Kidney epithelial cell (primary cell): Measurements from ENCODE around the gene IFIT1B. TPM values are rescaled to one million over a fixed set of nuclear protein-coding genes. Genes with fewer than 3 reads are reported as not detected.

Experiments
- DNase-seq: peaks from one replicate; pipeline ENCODE4 v3.0.0-alpha.2; 2010; ENCODE audit warnings: low read depth
- H3K27me3 ChIP-seq: 2 replicates; pipeline ENCODE4 v1.6.0; 2011; ENCODE audit warnings: low read length; ENCODE audit not compliant: control insufficient read depth, insufficient read depth
- H3K36me3 ChIP-seq: 2 replicates; pipeline ENCODE4 v1.5.1; 2011; ENCODE audit warnings: low read length; ENCODE audit not compliant: control insufficient read depth, insufficient read depth
- H3K4me3 ChIP-seq: 2 replicates; pipeline ENCODE4 v1.5.1; 2011; ENCODE audit warnings: low read depth, mild to moderate bottlenecking, control low read depth, low read length
- total RNA-seq: library from RNA; depleted of rRNA; stranded (reverse); fragments of >200 nt; gene quantifications from 2 replicates; pipeline ENCODE4 v1.2.3, GENCODE V29; 2015
- TF ChIP-seq, protein P1 (sequence below): IDR thresholded peaks from 2 replicates; pipeline ENCODE4 v1.5.1; 2011; ENCODE audit warnings: mild to moderate bottlenecking, moderate library complexity, low read length, control low read depth, inconsistent platforms; ENCODE audit not compliant: insufficient read depth, poor library complexity, severe bottlenecking

IFIT1B gene
- total RNA-seq, 1 donor from 2014 or later: not detected

DNA sequence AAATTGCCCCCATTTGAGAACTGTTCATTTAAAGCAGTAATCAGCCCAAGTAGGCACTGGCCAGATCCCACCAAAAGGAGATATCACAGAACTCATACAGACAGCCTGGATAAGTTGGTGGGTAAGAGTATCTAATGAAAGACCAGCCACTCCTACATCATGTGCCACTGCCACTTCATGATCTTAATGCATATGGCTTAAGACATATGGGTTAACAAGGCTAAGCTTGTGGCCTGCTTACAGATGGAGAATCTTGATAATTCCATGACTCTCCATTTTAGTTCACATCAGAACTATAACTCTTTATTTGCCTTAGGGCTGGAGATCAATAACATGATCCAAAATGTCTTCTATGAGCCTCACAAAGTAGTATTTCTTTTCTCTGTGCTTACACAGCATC, 6.8 kb upstream of the IFIT1B start:
- H3K4me3 ChIP-seq: no peak overlapping the region
- TF ChIP-seq, protein P1, sequence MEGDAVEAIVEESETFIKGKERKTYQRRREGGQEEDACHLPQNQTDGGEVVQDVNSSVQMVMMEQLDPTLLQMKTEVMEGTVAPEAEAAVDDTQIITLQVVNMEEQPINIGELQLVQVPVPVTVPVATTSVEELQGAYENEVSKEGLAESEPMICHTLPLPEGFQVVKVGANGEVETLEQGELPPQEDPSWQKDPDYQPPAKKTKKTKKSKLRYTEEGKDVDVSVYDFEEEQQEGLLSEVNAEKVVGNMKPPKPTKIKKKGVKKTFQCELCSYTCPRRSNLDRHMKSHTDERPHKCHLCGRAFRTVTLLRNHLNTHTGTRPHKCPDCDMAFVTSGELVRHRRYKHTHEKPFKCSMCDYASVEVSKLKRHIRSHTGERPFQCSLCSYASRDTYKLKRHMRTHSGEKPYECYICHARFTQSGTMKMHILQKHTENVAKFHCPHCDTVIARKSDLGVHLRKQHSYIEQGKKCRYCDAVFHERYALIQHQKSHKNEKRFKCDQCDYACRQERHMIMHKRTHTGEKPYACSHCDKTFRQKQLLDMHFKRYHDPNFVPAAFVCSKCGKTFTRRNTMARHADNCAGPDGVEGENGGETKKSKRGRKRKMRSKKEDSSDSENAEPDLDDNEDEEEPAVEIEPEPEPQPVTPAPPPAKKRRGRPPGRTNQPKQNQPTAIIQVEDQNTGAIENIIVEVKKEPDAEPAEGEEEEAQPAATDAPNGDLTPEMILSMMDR: no peak
- no peak for DNase-seq
- H3K27me3 ChIP-seq: no peaks in the 10 kb centered on the region
- no peaks in the 10 kb centered on the region for H3K36me3 ChIP-seq

DNA sequence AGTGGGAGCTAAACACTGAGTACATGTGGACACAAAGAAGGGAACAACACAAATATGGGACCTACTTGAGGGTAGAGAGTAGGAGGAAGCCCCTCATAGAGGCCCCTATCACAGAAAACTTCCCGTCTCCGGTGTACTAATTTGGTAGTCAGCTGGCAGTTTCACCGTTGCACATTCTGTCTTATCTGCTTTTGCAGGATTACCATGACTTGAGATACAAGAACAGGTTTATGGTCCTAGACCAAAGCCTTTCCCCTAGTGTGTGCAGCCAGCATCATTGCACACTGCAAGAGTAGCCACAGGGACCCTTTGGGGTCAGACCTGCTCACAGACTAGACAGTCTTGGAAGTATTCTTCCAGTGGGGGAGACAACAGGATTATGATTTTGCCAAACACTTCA, 5.9 kb upstream of the IFIT1B start:
- no peak overlapping the region for H3K4me3 ChIP-seq
- no peaks in the 10 kb centered on the region for H3K36me3 ChIP-seq
- no peak for DNase-seq
- H3K27me3 ChIP-seq: no peaks in the 10 kb centered on the region
- TF ChIP-seq, protein P1: no peak

DNA sequence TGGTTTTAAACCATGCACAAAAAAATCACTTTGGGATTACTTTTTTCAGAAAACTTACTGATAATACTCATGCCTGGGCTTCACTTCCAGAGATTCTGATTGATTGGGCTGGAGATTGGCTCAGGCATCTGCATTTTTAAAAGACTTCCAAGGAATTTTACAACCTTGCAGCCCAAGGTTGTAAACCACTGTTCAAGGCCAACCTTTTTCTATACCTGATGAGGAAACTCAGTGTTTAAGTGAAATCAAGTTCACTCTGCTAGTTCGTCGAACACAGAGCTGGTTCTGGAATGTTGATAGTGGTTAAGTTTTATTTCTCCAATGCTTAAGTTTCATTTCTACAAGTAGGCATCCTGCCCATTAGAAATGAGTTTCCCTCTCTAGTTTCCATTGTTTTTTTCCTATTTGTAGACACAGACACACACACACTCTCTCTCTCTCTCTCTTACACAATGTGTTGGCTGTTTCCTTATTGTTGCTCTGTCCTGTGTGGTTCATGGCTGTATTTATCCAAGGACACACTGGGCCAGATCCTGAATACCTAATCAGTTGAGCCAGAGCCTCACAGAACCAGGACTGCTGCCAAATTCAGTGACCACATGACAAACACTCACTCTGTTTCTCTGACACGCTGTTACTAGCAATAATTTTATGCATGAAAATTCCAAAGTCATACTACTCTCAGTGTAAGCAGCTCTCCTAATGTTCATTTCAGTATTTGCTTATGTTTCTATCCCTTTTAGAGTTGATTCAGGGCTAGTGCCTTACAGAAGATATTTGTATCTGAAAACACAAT, 3.7 kb upstream of the IFIT1B start:
- TF ChIP-seq, protein P1: no peak
- H3K27me3 ChIP-seq: no peaks in the 10 kb centered on the region
- no peak overlapping the region for H3K4me3 ChIP-seq
- no peaks in the 10 kb centered on the region for H3K36me3 ChIP-seq
- DNase-seq: peak; percentile 79

DNA sequence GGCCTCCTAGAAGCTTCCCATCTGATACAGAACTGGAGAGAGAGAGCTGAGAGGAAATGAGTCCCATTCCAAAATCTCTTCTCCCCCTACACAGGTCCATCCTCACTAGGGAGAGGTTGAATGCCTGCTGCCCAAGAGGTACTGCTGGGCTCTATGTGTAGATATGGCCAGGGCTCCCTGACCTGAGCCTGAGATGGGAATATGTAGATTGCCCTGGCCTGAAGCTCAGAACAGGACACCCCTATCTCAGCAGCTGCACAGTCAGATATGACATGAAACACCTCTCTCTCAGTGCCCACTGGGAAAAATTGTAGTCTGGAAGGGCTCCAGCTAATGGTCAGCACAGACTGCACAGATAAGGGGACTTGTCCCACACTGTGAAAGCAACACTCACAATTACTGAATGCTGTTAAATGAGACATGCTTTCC, 3.1 kb upstream of the IFIT1B start:
- H3K4me3 ChIP-seq: no peak overlapping the region
- H3K27me3 ChIP-seq: no peaks in the 10 kb centered on the region
- no peaks in the 10 kb centered on the region for H3K36me3 ChIP-seq
- TF ChIP-seq, protein P1: no peak
- no peak for DNase-seq

DNA sequence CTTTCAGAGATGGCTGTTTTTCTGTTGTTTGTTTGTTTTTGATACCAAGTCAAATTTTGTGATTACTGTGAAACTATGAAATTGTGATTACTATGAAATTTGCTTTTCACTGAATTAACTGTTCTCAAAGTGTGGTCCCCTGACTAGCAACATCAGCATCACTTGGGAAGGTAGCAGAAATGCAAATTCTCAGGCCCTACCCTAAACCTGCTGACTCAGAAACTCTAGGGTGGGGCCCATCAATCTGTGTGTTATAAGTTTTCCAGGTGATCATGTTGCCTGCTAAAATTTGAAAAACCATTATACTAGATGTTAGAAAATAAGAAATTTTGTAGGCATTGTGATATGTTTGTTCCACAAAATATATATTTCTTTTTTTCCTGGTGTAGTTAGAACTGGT, 1.2 kb downstream of the IFIT1B start:
- no peaks in the 10 kb centered on the region for H3K27me3 ChIP-seq
- no peak for DNase-seq
- TF ChIP-seq, protein P1: no peak
- no peaks in the 10 kb centered on the region for H3K36me3 ChIP-seq
- no peak overlapping the region for H3K4me3 ChIP-seq

DNA sequence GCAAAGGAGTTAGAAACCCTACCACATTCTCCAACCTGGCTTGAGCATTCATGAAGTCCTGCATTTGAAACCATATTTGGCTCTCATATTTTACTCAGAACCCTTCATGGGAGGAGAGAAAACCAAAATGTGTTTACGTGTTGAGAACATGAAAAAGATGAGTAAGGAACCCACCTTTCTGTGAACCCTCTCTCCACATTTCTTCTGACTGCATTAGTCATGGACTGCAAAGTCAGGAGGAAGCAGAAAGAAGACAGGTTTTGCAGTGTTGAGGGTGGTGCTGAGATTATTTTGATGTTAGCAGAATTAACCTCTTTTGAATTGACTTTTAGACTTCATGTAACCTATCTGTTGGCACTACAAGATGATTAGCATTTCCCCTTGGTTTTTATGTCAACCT, 4.9 kb downstream of the IFIT1B start:
- no peaks in the 10 kb centered on the region for H3K36me3 ChIP-seq
- TF ChIP-seq, protein P1: no peak
- DNase-seq: no peak

More for the DNA sequence above, 4.9 kb downstream of the IFIT1B start:
- Histone ChIP-seq H3K27me3 (no peaks in the 10 kb centered on the region), H3K4me3 (no peak overlapping the region)
